CD14-positive monocyte (primary cell): Measurements from ENCODE around the gene NLRC3. TPM values are rescaled to one million over a fixed set of nuclear protein-coding genes. Genes with fewer than 3 reads are reported as not detected.

Experiments
- DNase-seq, 3 donors: peaks; one replicate each; pipeline ENCODE4 v3.0.0-alpha.2; 2011 to 2022
- H2AFZ ChIP-seq: 2 replicates; pipeline ENCODE4 v1.6.0; 2012; ENCODE audit warnings: mild to moderate bottlenecking, low read depth, low read length, inconsistent platforms; ENCODE audit not compliant: insufficient read depth, poor library complexity, severe bottlenecking
- H3K27ac ChIP-seq, 2 donors: 1 replicate in 1 of 2; 2 replicates in 1 of 2; pipeline ENCODE4 v1.5.1; 2012 to 2013; ENCODE audit warnings: low read length in 2 of 2, control low read depth in 1 of 2, inconsistent platforms in 1 of 2, low read depth in 1 of 2, mild to moderate bottlenecking in 1 of 2
- H3K27me3 ChIP-seq, 2 donors: one replicate each; pipeline versions ENCODE4 v1.6.0 to v1.6.1; 2011 to 2013; ENCODE audit warnings: low read length in 2 of 2; ENCODE audit not compliant: control insufficient read depth in 2 of 2, insufficient read depth in 2 of 2
- H3K36me3 ChIP-seq, 2 donors: replicated peaks in 1 of 2; 1 replicate in 1 of 2; 2 replicates in 1 of 2; pipeline versions ENCODE4 v1.5.1 to v1.6.1; 2012 to 2013; ENCODE audit warnings: low read length in 2 of 2, control low read depth in 1 of 2, inconsistent platforms in 1 of 2, mild to moderate bottlenecking in 1 of 2; ENCODE audit not compliant: insufficient read depth in 2 of 2, control insufficient read depth in 1 of 2
- H3K4me1 ChIP-seq, 2 donors: 1 replicate in 1 of 2; 2 replicates in 1 of 2; pipeline versions ENCODE4 v1.5.1 to v1.6.1; 2012 to 2013; ENCODE audit warnings: low read length in 2 of 2, control low read depth in 1 of 2, inconsistent platforms in 1 of 2, mild to moderate bottlenecking in 1 of 2, moderate library complexity in 1 of 2; ENCODE audit not compliant: insufficient read depth in 2 of 2, control insufficient read depth in 1 of 2
- H3K4me2 ChIP-seq: replicated peaks from 2 replicates; pipeline ENCODE3; 2012; ENCODE audit warnings: low read length, moderate library complexity, mild to moderate bottlenecking; ENCODE audit not compliant: poor library complexity, severe bottlenecking; ENCODE audit errors: extremely low read depth
- H3K4me3 ChIP-seq, 3 experiments: fragments of 200-600 bp in 1 of 3; sonication (generic) in 1 of 3; replicated peaks in 1 of 3; 1 replicate in 2 of 3; 2 replicates in 1 of 3; pipeline ENCODE4 v1.5.1; 2011 to 2013; ENCODE audit warnings: low read length in 3 of 3, mild to moderate bottlenecking in 3 of 3, control low read depth in 2 of 3, low read depth in 2 of 3, inconsistent platforms in 1 of 3, moderate library complexity in 1 of 3
- H3K79me2 ChIP-seq: 2 replicates; pipeline ENCODE4 v1.6.0; 2012; ENCODE audit warnings: mild to moderate bottlenecking, control low read depth, inconsistent platforms, low read length, moderate library complexity; ENCODE audit not compliant: insufficient read depth
- H3K9ac ChIP-seq: 2 replicates; pipeline ENCODE4 v1.6.0; 2017; ENCODE audit warnings: low read length, mild to moderate bottlenecking; ENCODE audit not compliant: insufficient read depth, poor library complexity, severe bottlenecking
- H3K9me3 ChIP-seq, 2 donors: replicated peaks in 1 of 2; 1 replicate in 1 of 2; 2 replicates in 1 of 2; pipeline versions ENCODE4 v1.5.1 to v1.6.1; 2012 to 2013; ENCODE audit warnings: low read length in 2 of 2, control low read depth in 1 of 2; ENCODE audit not compliant: control insufficient read depth in 1 of 2, insufficient read depth in 1 of 2
- H4K20me1 ChIP-seq: 2 replicates; pipeline ENCODE4 v1.6.0; 2012; ENCODE audit warnings: mild to moderate bottlenecking, low read length, control low read depth, moderate library complexity; ENCODE audit not compliant: insufficient read depth
- H3K27ac Mint-ChIP-seq, 7 donors: one replicate each; pipeline ENCODE4 v1.8.0; 2020; ENCODE audit warnings: mild to moderate bottlenecking in 7 of 7, mixed read lengths in 7 of 7, moderate library complexity in 6 of 7, inconsistent platforms in 2 of 7
- H3K27me3 Mint-ChIP-seq, 3 donors: one replicate each; pipeline ENCODE4 v1.8.0; 2021 to 2022; ENCODE audit warnings: low read depth in 3 of 3, mild to moderate bottlenecking in 3 of 3, mixed read lengths in 3 of 3, moderate library complexity in 3 of 3, inconsistent platforms in 1 of 3
- H3K36me3 Mint-ChIP-seq, 2 donors: one replicate each; pipeline ENCODE4 v1.8.0; 2020; ENCODE audit warnings: mixed read lengths in 2 of 2, inconsistent platforms in 1 of 2, mild to moderate bottlenecking in 1 of 2
- H3K4me1 Mint-ChIP-seq: one replicate; pipeline ENCODE4 v1.8.0; 2020; ENCODE audit warnings: mild to moderate bottlenecking, mixed read lengths
- H3K4me3 Mint-ChIP-seq, 2 donors: one replicate each; pipeline ENCODE4 v1.8.0; 2020; ENCODE audit warnings: mild to moderate bottlenecking in 2 of 2, mixed read lengths in 2 of 2, moderate library complexity in 1 of 2
- H3K9me3 Mint-ChIP-seq, 7 donors: one replicate each; pipeline ENCODE4 v1.8.0; 2020 to 2022; ENCODE audit warnings: mixed read lengths in 7 of 7, mild to moderate bottlenecking in 6 of 7, moderate library complexity in 6 of 7, inconsistent platforms in 2 of 7
- CTCF ChIP-seq: fragments of 200-600 bp; IDR thresholded peaks from one replicate; pipeline ENCODE4 v1.8.0; 2022; ENCODE audit warnings: antibody characterized with exemption, mild to moderate bottlenecking
- WGBS: methylation state at CpG from one replicate; pipeline ENCODE4 v1.1.5; 2013; ENCODE audit warnings: missing lambda C conversion rate; ENCODE audit not compliant: insufficient coverage; 5-methylcytosine and 5-hydroxymethylcytosine counted together
- intact Hi-C, 2 donors: fragments of 100-400 bp; cut with micrococcal nuclease; formaldehyde crosslinking; loops; one replicate each; pipeline versions ENCODE4 v1.15.0 to v1.15.1; 2023
- polyA plus RNA-seq, 3 donors: library from polyadenylated mRNA; depleted of rRNA in 1 of 3; unstranded in 2 of 3; stranded (reverse) in 1 of 3; fragments of 300-500 nt in 2 of 3; fragments of >200 nt in 1 of 3; fragmentation: Illumina TruSeq in 2 of 3; gene quantifications; 1 replicate in 2 of 3; 2 replicates in 1 of 3; pipeline ENCODE4 v1.2.3, GENCODE V29; 2012 to 2021

The NLRC3 gene
- polyA plus RNA-seq, 3 donors, result 0.03 to 0.07 (median 0.06) TPM

- H3K27me3 ChIP-seq, result no peaks in the 10 kb centered on the region
- no peak overlapping the region for H3K27ac Mint-ChIP-seq
- no peak for DNase-seq
- intact Hi-C loops, result no loop called here
- no peak for TF ChIP-seq CTCF
- H3K4me1 ChIP-seq, result no peaks in the 10 kb centered on the region
- peaks cover 0 to 17% (median 6%) of the 10 kb centered on the region in 7 donors for H3K9me3 Mint-ChIP-seq
- H3K9ac ChIP-seq, result no peak overlapping the region
- 93% methylated on average over 11 of the region's 12 CpGs for WGBS
- H3K36me3 ChIP-seq, result peaks cover 43 to 84% of the 10 kb centered on the region in 2 donors
- H3K4me3 ChIP-seq, result no peak overlapping the region
- peaks cover 0 to 3% of the 10 kb centered on the region in 2 donors for H3K9me3 ChIP-seq
- no peak overlapping the region for H3K4me2 ChIP-seq
- H3K27ac ChIP-seq, result no peak overlapping the region
- H3K4me1 Mint-ChIP-seq, result peaks cover 3% of the 10 kb centered on the region
- H2AFZ ChIP-seq, result no peak overlapping the region
- peaks cover 4 to 13% (median 13%) of the 10 kb centered on the region in 3 donors for H3K27me3 Mint-ChIP-seq
- H4K20me1 ChIP-seq, result no peaks in the 10 kb centered on the region
- H3K36me3 Mint-ChIP-seq, result peaks cover 74 to 91% of the 10 kb centered on the region in 2 donors
- no peaks in the 10 kb centered on the region for H3K79me2 ChIP-seq
- H3K4me3 Mint-ChIP-seq, result no peak overlapping the region
Observed at GRCh38 chr16:3598236-3598635, 21.0 kb upstream of the NLRC3 start.

- Mint-ChIP-seq H3K4me1 (peaks cover 3% of the 10 kb centered on the region), H3K36me3 (peaks cover 69 to 89% of the 10 kb centered on the region in 2 donors), H3K27ac (no peak overlapping the region), H3K9me3 (peaks cover 0 to 17% (median 6%) of the 10 kb centered on the region in 7 donors), H3K4me3 (no peak overlapping the region), H3K27me3 (peaks cover 6 to 17% (median 17%) of the 10 kb centered on the region in 3 donors)
- no peak overlapping the region for H3K4me3 ChIP-seq
- H3K9ac ChIP-seq, result no peak overlapping the region
- H3K27me3 ChIP-seq, result peaks cover 0 to 3% of the 10 kb centered on the region in 2 donors
- WGBS, result 94% methylated on average over 13 of the region's 17 CpGs
- H3K27ac ChIP-seq, result no peak overlapping the region
- no peaks in the 10 kb centered on the region for H3K79me2 ChIP-seq
- no peak for TF ChIP-seq CTCF
- H2AFZ ChIP-seq, result no peak overlapping the region
- peaks cover 0 to 3% of the 10 kb centered on the region in 2 donors for H3K9me3 ChIP-seq
- no peak overlapping the region for H3K4me2 ChIP-seq
- intact Hi-C loops, result no loop called here
- no peaks in the 10 kb centered on the region for H4K20me1 ChIP-seq
- no peaks in the 10 kb centered on the region for H3K4me1 ChIP-seq
- no peak for DNase-seq
- peaks cover 41 to 78% of the 10 kb centered on the region in 2 donors for H3K36me3 ChIP-seq
Observed at GRCh38 chr16:3597676-3598075, 20.5 kb upstream of the NLRC3 start.
